ENCODE data around the gene USP40.

USP40 gene

DNA sequence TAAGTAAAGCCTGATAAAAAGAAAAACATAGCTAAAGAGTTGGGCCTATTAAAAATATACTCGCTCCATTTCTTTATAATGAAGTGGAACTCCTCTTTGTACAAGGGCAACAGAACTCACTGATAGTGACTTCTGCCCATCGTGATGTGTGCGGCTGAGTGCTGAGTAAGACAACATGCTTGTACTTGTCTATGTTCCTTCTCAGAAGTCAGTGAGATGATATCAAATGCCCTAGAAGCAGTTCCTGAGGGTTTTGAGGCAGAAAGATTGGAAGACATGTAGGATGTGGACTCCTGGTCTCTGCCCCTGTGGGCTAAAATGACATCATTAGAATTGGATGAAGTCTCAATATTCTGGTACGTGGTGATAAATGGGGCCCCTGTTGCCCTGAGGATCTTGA, 73.8 kb downstream of the USP40 start:
- no peak overlapping the region for H3K4me3 ChIP-seq (ENCODE audit: low read length)
- no peak for TF ChIP-seq ZNF274 (IDR thresholded peaks at IDR 0.05; ENCODE audit: low read depth, low read length)

DNA sequence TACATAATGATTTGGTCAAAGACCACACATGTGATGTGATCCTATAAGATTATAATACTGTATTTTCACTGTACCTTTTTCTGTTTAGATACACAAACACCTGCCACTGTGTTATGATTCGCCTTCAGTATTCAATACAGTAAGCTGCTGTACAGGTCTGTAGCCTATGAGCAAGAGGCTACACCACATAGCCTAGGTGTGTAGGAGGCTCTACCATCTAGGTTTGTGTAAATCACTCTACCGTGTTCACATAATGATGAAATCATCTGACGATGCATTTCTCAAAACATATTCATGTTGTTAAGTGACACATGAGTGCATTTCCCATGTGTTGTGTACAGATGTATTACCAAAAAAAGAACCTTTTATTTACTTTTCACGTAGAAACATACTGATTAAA, 74.5 kb downstream of the USP40 start:
- no peak overlapping the region for H3K4me3 ChIP-seq (ENCODE audit: low read length)
- no peak for TF ChIP-seq ZNF274 (IDR thresholded peaks at IDR 0.05; ENCODE audit: low read depth, low read length)

DNA sequence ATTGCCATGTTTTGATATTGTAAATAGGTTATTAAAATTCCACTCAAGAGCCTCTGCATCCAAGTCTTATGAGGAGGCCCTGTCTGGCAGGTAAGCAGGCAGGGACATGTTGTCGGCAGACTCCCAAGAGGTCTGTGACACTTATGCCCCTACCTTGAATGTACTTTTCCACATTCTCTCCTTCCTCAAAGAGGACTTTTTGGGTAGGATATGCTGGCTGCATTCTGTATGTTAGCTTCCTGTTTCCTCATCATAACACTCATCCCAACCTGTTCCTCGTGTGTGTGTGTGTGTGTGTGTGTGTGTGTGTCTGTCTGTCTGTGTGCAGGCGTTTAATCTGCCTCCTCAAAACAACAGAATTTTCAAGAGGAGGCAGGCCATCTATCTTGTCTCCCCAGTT, 75.3 kb downstream of the USP40 start:
- no peak overlapping the region for H3K4me3 ChIP-seq (ENCODE audit: low read length)
- TF ChIP-seq ZNF274 (IDR thresholded peaks at IDR 0.05; ENCODE audit: low read depth, low read length): no peak

DNA sequence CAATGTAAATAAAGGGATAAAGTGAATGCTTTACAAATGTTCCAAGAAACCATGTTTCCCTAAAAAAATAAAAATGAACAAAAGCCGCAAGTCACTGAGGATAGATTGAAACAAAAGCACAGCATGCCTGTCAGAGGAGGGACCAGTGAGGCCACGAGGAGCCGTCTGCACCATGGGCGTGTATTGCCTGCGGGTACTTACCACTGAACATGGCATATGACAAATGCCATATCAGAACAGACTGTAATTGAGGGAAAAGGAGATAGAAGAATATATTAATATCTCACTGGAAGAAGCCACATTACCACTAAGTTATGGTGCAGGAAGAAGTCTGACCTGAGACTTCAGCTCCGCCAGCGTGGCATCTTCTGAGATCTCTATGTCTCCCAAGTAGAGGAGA, 75.8 kb downstream of the USP40 start:
- H3K4me3 ChIP-seq (ENCODE audit: low read length): no peak overlapping the region
- no peak for TF ChIP-seq ZNF274 (IDR thresholded peaks at IDR 0.05; ENCODE audit: low read depth, low read length)

DNA sequence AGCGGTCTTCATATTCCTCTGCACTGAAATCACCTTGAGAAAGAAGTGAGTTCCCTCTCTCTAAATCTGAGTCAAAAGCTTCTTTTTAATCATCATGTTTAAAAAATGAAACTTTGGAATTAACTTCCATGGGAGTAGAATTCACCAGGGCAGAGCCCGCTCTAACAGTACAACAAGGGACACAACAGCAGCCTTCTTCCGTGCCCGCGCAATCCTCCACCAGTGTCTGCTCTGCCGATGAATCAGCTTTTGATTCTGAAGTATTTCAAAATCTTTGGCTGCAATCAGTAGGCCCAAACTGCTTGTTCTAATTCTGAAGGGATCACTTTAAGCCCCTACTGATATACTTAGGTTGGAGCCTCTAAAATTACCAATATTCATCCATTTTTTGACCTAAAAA, 76.9 kb downstream of the USP40 start:
- no peak overlapping the region for H3K4me3 ChIP-seq (ENCODE audit: low read length)
- no peak for TF ChIP-seq ZNF274 (IDR thresholded peaks at IDR 0.05; ENCODE audit: low read depth, low read length)

DNA sequence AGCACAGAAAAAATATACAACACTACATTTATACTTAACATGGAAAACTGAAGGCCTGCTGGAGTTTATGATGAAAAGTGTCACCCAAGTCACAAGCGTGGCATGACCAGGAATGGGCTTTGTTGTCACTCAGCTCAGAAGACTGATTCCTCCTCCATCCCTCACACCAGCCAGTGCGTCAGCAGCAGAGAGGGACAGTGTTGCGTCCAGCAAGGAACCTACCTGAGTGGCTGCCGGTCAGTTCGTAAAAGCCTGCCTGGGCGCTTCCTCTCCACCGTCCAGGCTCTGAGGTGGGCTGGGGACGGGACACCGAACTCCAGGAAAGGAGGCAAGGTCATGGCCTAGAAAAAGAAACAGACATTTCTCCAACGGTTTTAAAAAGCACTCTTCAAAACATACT, 77.4 kb downstream of the USP40 start:
- H3K4me3 ChIP-seq (ENCODE audit: low read length): no peak overlapping the region
- TF ChIP-seq ZNF274 (IDR thresholded peaks at IDR 0.05; ENCODE audit: low read depth, low read length): no peak

DNA sequence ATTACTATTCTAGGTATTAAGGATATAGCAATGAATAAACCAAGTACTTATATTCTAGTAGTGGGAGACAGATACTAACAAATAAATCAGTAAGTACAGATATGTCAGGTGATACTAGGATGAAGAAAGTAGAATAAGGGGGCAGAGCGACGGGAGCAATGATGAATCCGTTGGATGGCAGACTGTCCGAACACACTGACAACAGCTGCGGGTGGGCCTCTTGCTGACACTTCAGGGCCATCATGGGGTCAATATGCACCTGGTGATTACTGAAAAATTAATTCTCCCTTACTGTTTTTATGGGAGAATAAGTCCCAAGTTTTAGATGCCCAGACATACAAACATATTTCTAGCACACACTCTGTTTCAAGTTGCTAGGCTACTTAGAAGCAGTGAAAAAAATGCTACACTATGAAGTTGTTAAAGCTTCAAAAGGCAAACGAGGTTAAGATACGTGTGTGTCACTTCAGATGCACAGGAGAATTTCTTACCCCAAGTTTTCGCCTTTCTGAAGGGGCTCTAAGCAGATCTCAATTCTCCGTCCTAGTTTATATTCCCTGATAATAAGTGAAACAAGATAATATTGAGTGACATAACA, 78.7 kb downstream of the USP40 start:
- no peak overlapping the region for H3K4me3 ChIP-seq (ENCODE audit: low read length)
- TF ChIP-seq ZNF274 (IDR thresholded peaks at IDR 0.05; ENCODE audit: low read depth, low read length): no peak

DNA sequence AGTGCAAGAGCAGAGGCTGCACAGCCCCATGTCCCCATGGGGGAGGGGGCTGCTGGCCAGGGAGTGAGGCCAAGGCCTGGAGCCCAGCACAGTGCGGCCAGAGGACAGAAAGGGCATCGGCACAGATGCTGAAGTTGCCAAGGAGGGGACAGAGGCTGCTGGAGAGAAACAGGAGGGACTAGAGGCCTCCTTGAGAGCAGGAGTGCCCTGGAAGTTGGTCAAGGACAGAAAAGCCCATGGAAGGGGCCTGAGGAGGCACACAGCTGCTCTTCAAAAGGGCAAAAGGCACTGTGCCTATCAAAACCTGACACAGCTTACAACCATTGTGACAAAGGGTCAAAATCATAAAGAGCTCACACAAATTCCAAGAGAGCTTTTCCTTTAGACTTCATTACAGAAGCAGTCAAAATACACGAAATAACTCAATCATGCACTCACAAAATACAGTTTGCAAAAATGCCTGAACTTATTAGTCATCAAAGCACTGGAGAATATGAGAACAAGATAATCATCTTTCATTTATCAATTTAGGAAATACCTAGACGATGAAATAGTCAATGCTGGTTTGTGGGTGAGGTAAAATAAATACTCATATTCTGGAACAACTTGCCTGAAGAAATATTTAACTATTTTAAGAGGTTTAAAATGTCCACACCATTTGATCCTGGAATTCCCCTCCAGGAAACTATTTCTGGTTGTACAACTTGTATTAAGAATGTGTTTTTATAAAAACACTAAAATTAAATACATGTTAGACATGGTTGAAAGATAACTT, 79.6 kb downstream of the USP40 start:
- TF ChIP-seq ZNF274 (IDR thresholded peaks at IDR 0.05; ENCODE audit: low read depth, low read length): no peak

DNA sequence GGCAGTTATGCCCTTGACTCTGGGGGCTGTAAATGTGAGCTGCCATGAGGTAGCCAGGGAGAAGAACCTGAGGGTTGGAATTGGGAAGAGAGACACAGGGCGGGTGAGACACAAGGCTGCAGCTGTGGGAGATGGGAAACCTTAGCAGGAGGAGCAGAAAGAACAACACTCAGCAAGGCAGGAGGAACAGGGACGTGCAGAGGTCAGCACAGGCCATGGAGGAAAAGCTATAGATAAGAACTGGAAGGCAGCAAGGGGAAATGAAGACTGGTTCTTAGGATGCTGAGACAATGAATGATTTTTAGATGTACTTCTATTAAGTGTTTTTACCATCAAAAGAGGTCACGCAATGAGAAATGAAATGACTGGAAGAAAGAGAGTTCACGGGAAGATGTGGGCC, 80.2 kb downstream of the USP40 start:
- no peak for TF ChIP-seq ZNF274 (IDR thresholded peaks at IDR 0.05; ENCODE audit: low read depth, low read length)

More for the DNA sequence above, 79.6 kb downstream of the USP40 start:
- H3K4me3 ChIP-seq (ENCODE audit: low read length): no peak overlapping the region

DNA sequence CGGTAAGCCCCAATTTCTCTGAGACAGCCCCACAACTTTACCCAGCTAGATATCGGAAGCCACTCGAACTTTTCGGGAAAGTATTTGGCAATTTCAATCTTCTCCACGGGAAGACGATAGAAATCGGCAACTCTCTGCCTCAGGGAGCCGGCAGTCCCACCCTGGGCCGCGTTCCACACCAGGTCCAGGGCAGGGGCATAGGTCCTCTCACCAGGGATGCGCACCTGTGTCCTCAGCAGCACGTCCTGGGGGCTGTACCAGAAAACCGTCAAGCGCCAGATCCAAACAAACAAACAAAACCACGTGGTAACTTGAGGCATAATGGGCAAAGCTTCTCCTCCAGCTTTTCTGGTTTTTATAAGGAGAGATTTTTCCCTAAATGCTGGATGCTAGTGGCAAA, 80.9 kb downstream of the USP40 start:
- no peak overlapping the region for H3K4me3 ChIP-seq (ENCODE audit: low read length)
- no peak for TF ChIP-seq ZNF274 (IDR thresholded peaks at IDR 0.05; ENCODE audit: low read depth, low read length)

More for the DNA sequence above, 80.2 kb downstream of the USP40 start:
- H3K4me3 ChIP-seq (ENCODE audit: low read length): no peak overlapping the region

DNA sequence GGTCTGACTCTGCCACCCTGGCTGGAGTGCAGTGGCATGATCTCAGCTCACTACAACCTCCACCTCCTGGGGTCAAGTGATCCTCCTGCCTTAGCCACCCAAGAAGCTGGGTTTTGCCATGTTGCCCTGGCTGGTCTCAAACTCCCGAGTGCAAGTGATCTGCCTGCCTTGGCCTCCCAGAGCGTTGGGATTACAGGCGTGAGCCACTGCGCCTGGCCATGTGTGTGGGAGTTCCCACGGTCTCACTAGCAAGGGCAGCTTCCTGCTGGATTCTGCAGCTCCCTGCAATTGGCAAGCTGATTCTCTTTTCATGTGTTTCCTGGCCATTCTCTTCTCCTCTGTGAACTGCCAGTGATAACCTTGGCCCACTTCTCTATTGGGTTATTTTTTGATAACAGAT, 84.0 kb downstream of the USP40 start:
- TF ChIP-seq ZNF274 (IDR thresholded peaks at IDR 0.05; ENCODE audit: low read depth, low read length): no peak

DNA sequence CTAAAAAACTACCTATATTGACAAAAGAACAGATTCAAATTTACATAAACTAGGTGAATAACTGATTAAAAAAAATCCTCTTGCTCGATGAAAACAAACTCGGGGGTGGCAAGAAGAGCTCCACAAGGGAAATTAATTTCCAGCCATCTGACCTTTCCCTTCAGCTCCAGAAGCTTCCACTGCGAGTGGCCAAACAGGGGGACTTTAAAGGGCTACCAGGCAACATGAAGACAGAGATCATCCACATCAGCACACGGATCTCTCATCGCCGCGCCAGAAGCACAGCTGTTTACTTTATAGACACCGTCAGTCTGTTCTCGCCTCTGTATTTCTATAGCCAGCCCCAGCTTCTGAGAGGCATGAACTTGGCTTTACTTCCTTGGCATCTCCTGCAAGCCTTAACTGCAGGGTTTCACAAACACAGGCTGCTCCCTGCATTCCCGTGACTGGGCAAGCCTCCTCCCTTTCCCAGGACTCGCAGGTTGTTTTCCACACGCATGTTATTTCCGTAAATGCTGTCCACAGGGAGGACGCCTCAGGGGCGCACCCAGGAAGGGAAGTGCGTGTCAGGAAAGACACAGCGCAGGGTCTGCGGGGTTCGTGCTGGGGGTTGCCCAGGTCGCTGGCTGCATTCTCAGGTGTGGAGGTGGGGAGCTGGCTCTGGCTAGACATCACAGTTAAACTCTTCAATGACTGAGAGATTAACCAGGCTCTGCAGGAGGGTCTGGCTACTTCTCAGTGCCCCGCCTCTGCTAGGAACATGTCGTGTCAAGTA, 85.0 kb downstream of the USP40 start:
- TF ChIP-seq ZNF274 (IDR thresholded peaks at IDR 0.05; ENCODE audit: low read depth, low read length): no peak

More for the DNA sequence above, 84.0 kb downstream of the USP40 start:
- no peak overlapping the region for H3K4me3 ChIP-seq (ENCODE audit: low read length)

DNA sequence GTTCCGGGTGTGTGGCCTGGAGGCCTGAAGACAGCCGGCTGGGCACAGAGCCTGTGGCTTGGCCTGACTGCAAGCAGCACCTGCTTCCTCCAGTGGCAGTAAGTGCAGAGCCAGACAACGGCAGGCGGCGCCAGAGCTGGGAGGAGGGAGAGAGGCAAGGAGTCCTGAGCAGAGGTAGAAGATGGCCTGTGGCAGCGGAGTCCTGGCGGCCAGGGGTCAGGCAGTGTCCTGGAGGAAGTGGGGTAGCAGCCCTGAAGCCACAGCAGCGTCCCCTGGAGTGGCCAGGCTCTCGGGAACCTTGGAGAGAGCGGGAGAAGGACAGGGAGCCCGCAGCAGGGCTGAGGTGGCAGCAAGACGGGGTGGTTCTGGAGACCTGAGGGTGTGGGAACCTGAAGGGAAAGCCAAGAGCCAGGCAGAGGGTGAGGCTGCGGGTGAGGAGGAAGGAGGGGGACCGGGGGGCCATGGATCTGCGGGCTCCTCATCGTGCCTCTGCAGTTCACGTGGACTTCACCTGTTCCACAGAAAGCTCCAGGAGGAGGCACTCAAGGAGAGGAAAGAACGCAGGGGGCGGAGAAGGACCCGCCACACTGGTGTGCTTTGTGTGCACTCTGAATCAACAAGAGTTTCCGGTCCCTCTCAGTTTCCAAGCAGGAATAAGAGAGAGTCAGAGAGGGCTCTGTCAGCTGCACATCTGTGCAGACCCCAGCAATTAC, 85.9 kb downstream of the USP40 start:
- no peak overlapping the region for H3K4me3 ChIP-seq (ENCODE audit: low read length)
- TF ChIP-seq ZNF274 (IDR thresholded peaks at IDR 0.05; ENCODE audit: low read depth, low read length): no peak

More for the DNA sequence above, 85.0 kb downstream of the USP40 start:
- H3K4me3 ChIP-seq (ENCODE audit: low read length): no peak overlapping the region
